ENCODE data around the gene RCC2. TPM values are rescaled to one million over a fixed set of nuclear protein-coding genes. Genes with fewer than 3 reads are reported as not detected.

Gene RCC2
- total RNA-seq, 1 experiment from 2014 or later, result 170 TPM

GRCh38 chr1:17392199-17392740, 47.2 kb downstream of the RCC2 start:
- no peak overlapping the region for H3K4me3 ChIP-seq
- H3K4me1 ChIP-seq, result no peaks in the 10 kb centered on the region
- no peak overlapping the region for H3K27ac ChIP-seq
- no peak for DNase-seq
- H3K27me3 ChIP-seq, result peaks cover 16% of the 10 kb centered on the region; the same call in 1 of the 2 replicates
- no peaks in the 10 kb centered on the region for H3K9me3 ChIP-seq (replicated peaks)
- no peaks in the 10 kb centered on the region for H3K36me3 ChIP-seq

GRCh38 chr1:17381161-17381560, 58.3 kb downstream of the RCC2 start:
- H3K27me3 ChIP-seq, result peaks cover 49% of the 10 kb centered on the region
- no peak for DNase-seq
- H3K4me1 ChIP-seq, result no peaks in the 10 kb centered on the region
- H3K36me3 ChIP-seq, result no peaks in the 10 kb centered on the region
- H3K9me3 ChIP-seq (replicated peaks), result no peaks in the 10 kb centered on the region
- no peak overlapping the region for H3K27ac ChIP-seq
- H3K4me3 ChIP-seq, result no peak overlapping the region

- Histone ChIP-seq H3K4me3 (no peak overlapping the region), H3K4me1 (no peaks in the 10 kb centered on the region), H3K9me3 (replicated peaks) (no peaks in the 10 kb centered on the region), H3K36me3 (no peaks in the 10 kb centered on the region), H3K27me3 (peaks cover 40% of the 10 kb centered on the region), H3K27ac (no peak overlapping the region)
- no peak for DNase-seq
These were observed 62.0 kb downstream of the RCC2 start for GRCh38 chr1:17377325-17377953.

- Histone ChIP-seq H3K27ac (no peak overlapping the region), H3K27me3 (peaks cover 41% of the 10 kb centered on the region), H3K4me3 (no peak overlapping the region), H3K36me3 (no peaks in the 10 kb centered on the region), H3K9me3 (replicated peaks) (no peaks in the 10 kb centered on the region), H3K4me1 (no peaks in the 10 kb centered on the region)
- DNase-seq, result no peak
These were observed 63.8 kb downstream of the RCC2 start for GRCh38 chr1:17375651-17376050.

GRCh38 chr1:17372955-17373354, 66.5 kb downstream of the RCC2 start:
- Histone ChIP-seq H3K4me1 (0 out of 2 replicates have a peak, but pooled peaks cover 3% of the 10 kb centered on the region), H3K4me3 (no peak overlapping the region), H3K27me3 (peaks cover 34% of the 10 kb centered on the region), H3K27ac (no peak overlapping the region), H3K36me3 (no peaks in the 10 kb centered on the region), H3K9me3 (replicated peaks) (no peaks in the 10 kb centered on the region)
- no peak for DNase-seq

GRCh38 chr1:17371896-17372295, 67.6 kb downstream of the RCC2 start, which contains the start of gene PADI6:
PADI6 (plus strand) TSS chr1:17372196; CDS start chr1:17372246, 50 bp downstream.
- Histone ChIP-seq H3K36me3 (no peaks in the 10 kb centered on the region), H3K27me3 (peaks cover 29% of the 10 kb centered on the region), H3K27ac (no peak within 1 kb of the TSS), H3K4me1 (0 out of 2 replicates have a peak, but pooled peaks cover 3% of the 10 kb centered on the region), H3K9me3 (replicated peaks) (no peaks in the 10 kb centered on the region), H3K4me3 (no peak within 1 kb of the TSS)
- DNase-seq, result no peak

GRCh38 chr1:17370618-17371017, 68.9 kb downstream of the RCC2 start:
- Histone ChIP-seq H3K4me3 (no peak overlapping the region), H3K4me1 (0 out of 2 replicates have a peak, but pooled peaks cover 3% of the 10 kb centered on the region), H3K9me3 (replicated peaks) (no peaks in the 10 kb centered on the region), H3K36me3 (no peaks in the 10 kb centered on the region), H3K27me3 (peaks cover 29% of the 10 kb centered on the region), H3K27ac (no peak overlapping the region)
- DNase-seq, result no peak

- DNase-seq, result no peak
- peaks cover 28% of the 10 kb centered on the region for H3K27me3 ChIP-seq
- no peak overlapping the region for H3K4me3 ChIP-seq
- H3K9me3 ChIP-seq (replicated peaks), result no peaks in the 10 kb centered on the region
- no peak overlapping the region for H3K27ac ChIP-seq
- no peaks in the 10 kb centered on the region for H3K36me3 ChIP-seq
- 0 out of 2 replicates have a peak, but pooled peaks cover 3% of the 10 kb centered on the region for H3K4me1 ChIP-seq
These were observed 70.0 kb downstream of the RCC2 start for GRCh38 chr1:17369466-17369865.

- DNase-seq, result no peak
- peaks cover 1% of the 10 kb centered on the region for H3K27me3 ChIP-seq
- 0 out of 2 replicates have a peak, but pooled peaks cover 3% of the 10 kb centered on the region for H3K4me1 ChIP-seq
- no peaks in the 10 kb centered on the region for H3K9me3 ChIP-seq (replicated peaks)
- H3K36me3 ChIP-seq, result no peaks in the 10 kb centered on the region
- no peak overlapping the region for H3K27ac ChIP-seq
- H3K4me3 ChIP-seq, result no peak overlapping the region
These were observed 74.2 kb downstream of the RCC2 start for GRCh38 chr1:17365293-17365692.

- peaks cover 7% of the 10 kb centered on the region for H3K27me3 ChIP-seq
- H3K9me3 ChIP-seq (replicated peaks), result no peaks in the 10 kb centered on the region
- no peak overlapping the region for H3K27ac ChIP-seq
- H3K36me3 ChIP-seq, result no peaks in the 10 kb centered on the region
- DNase-seq, result no peak
- no peak overlapping the region for H3K4me3 ChIP-seq
- 0 out of 2 replicates have a peak, but pooled peaks cover 2% of the 10 kb centered on the region for H3K4me1 ChIP-seq
These were observed 75.7 kb downstream of the RCC2 start for GRCh38 chr1:17363771-17364170.

GRCh38 chr1:17363351-17363750, 76.1 kb downstream of the RCC2 start:
- no peaks in the 10 kb centered on the region for H3K4me1 ChIP-seq
- H3K36me3 ChIP-seq, result no peaks in the 10 kb centered on the region
- DNase-seq, result no peak
- H3K9me3 ChIP-seq (replicated peaks), result no peaks in the 10 kb centered on the region
- no peak overlapping the region for H3K4me3 ChIP-seq
- peaks cover 7% of the 10 kb centered on the region; the same call in 1 of the 2 replicates for H3K27me3 ChIP-seq
- H3K27ac ChIP-seq, result no peak overlapping the region

GRCh38 chr1:17361687-17362086, 77.8 kb downstream of the RCC2 start:
- no peak for DNase-seq
- Histone ChIP-seq H3K36me3 (no peaks in the 10 kb centered on the region), H3K4me1 (no peaks in the 10 kb centered on the region), H3K9me3 (replicated peaks) (no peaks in the 10 kb centered on the region), H3K27ac (no peak overlapping the region), H3K27me3 (peaks cover 10% of the 10 kb centered on the region; the same call in 1 of the 2 replicates), H3K4me3 (no peak overlapping the region)

GRCh38 chr1:17360272-17360956, 79.1 kb downstream of the RCC2 start:
- no peak overlapping the region for H3K27ac ChIP-seq
- no peak overlapping the region for H3K4me3 ChIP-seq
- H3K36me3 ChIP-seq, result no peaks in the 10 kb centered on the region
- H3K4me1 ChIP-seq, result no peaks in the 10 kb centered on the region
- no peak for DNase-seq
- H3K27me3 ChIP-seq, result peaks cover 14% of the 10 kb centered on the region; the same call in 1 of the 2 replicates
- H3K9me3 ChIP-seq (replicated peaks), result no peaks in the 10 kb centered on the region

- no peak for DNase-seq
- no peaks in the 10 kb centered on the region for H3K4me1 ChIP-seq
- no peak overlapping the region for H3K4me3 ChIP-seq
- no peak overlapping the region for H3K27ac ChIP-seq
- H3K36me3 ChIP-seq, result no peaks in the 10 kb centered on the region
- peaks cover 14% of the 10 kb centered on the region; the same call in 1 of the 2 replicates for H3K27me3 ChIP-seq
- H3K9me3 ChIP-seq (replicated peaks), result no peaks in the 10 kb centered on the region
These were observed 79.7 kb downstream of the RCC2 start for GRCh38 chr1:17359808-17360207.

GRCh38 chr1:17359031-17359430, 80.4 kb downstream of the RCC2 start:
- Histone ChIP-seq H3K9me3 (replicated peaks) (no peaks in the 10 kb centered on the region), H3K27ac (no peak overlapping the region), H3K27me3 (peaks cover 14% of the 10 kb centered on the region; the same call in 1 of the 2 replicates), H3K36me3 (no peaks in the 10 kb centered on the region), H3K4me3 (no peak overlapping the region), H3K4me1 (no peaks in the 10 kb centered on the region)
- DNase-seq, result no peak

Measured in SJCRH30 (cell line).